Stomach (tissue), 9 donors: ENCODE data around the gene CACNA2D3. TPM values are rescaled to one million over a fixed set of nuclear protein-coding genes. Genes with fewer than 3 reads are reported as not detected.

Source experiments
- DNase-seq, 2 donors: peaks; one replicate each; pipeline versions ENCODE4 v3.0.0 to v3.0.0-alpha.2; 2013 to 2019
- H3K27ac ChIP-seq, 5 donors: fragments of 200-600 bp in 4 of 5; sonication (generic) in 4 of 5; one replicate each; pipeline ENCODE4 v1.5.1; 2013 to 2019; ENCODE audit warnings: mild to moderate bottlenecking in 1 of 5, moderate library complexity in 1 of 5
- H3K27me3 ChIP-seq, 3 donors: fragments of 200-600 bp; sonication (generic); one replicate each; pipeline ENCODE4 v1.5.1; 2017 to 2019; ENCODE audit warnings: mixed run types in 1 of 3
- H3K36me3 ChIP-seq, 4 donors: fragments of 200-600 bp; sonication (generic); 1 replicate in 3 of 4; 2 replicates in 1 of 4; pipeline ENCODE4 v1.5.1; 2016 to 2019
- H3K4me1 ChIP-seq, 4 donors: fragments of 200-600 bp; sonication (generic); one replicate each; pipeline ENCODE4 v1.5.1; 2016 to 2019
- H3K4me3 ChIP-seq, 4 donors: fragments of 200-600 bp; sonication (generic) in 3 of 4; one replicate each; pipeline ENCODE4 v1.5.1; 2016 to 2019; ENCODE audit warnings: mild to moderate bottlenecking in 1 of 4
- H3K9me3 ChIP-seq, 4 donors: fragments of 200-600 bp; sonication (generic); one replicate each; pipeline ENCODE4 v1.5.1; 2016 to 2019
- EP300 ChIP-seq: sonication (generic); formaldehyde crosslinking; IDR thresholded peaks from one replicate; pipeline ENCODE4 v1.6.1; 2017; ENCODE audit warnings: antibody characterized with exemption
- POLR2A ChIP-seq, 4 donors: fragments of 450-650 bp; IDR thresholded peaks; one replicate each; pipeline ENCODE4 v1.6.1; 2016; ENCODE audit warnings: antibody characterized with exemption in 4 of 4, control low read depth in 2 of 4, mild to moderate bottlenecking in 1 of 4, moderate library complexity in 1 of 4
- POLR2AphosphoS5 ChIP-seq, 3 donors: sonication (generic); formaldehyde crosslinking; IDR thresholded peaks; one replicate each; pipeline ENCODE4 v1.6.1; 2016; ENCODE audit warnings: antibody characterized with exemption in 3 of 3
- WGBS, 5 donors: extraction: QIAGEN DNeasy Blood & Tissue Kit in 3 of 5; methylation state at CpG; one replicate each; pipeline versions ENCODE4 v1.1.5 to v1.1.7; 2013 to 2018; 5-methylcytosine and 5-hydroxymethylcytosine counted together
- intact Hi-C: fragments of 100-400 bp; cut with DNase I; formaldehyde crosslinking; loops from one replicate; pipeline ENCODE4 v1.15.1; 2023; ENCODE audit warnings: low total_unique reads
- polyA plus RNA-seq, 3 donors: library from polyadenylated mRNA; stranded (reverse); fragments of 200-250 nt; gene quantifications; one replicate each; pipeline ENCODE4 v1.2.3, GENCODE V29; 2013
- total RNA-seq, 5 donors: library from RNA; depleted of rRNA; stranded (reverse); fragments of >200 nt; gene quantifications; one replicate each; pipeline versions ENCODE4 v1.1.0 to v1.2.3, GENCODE V29; 2014 to 2016
- TF ChIP-seq, protein P1 (sequence below), 7 experiments: fragments of 450-650 bp in 4 of 7; fragments of 200-600 bp in 3 of 7; sonication (generic) in 3 of 7; IDR thresholded peaks; one replicate each; pipeline ENCODE4 v1.5.1; 2016 to 2019; ENCODE audit warnings: antibody characterized with exemption in 7 of 7, control low read depth in 2 of 7, mild to moderate bottlenecking in 1 of 7
- donor health status: healthy with polysubstance abuse.
- donor health status: Bipolar disorder and iron deficiency.
- donor health status: healthy.

CACNA2D3 gene
- total and polyA plus RNA-seq, 8 donors = 0.56 to 54.0 (median 2.9) TPM; not detected in 1

DNA sequence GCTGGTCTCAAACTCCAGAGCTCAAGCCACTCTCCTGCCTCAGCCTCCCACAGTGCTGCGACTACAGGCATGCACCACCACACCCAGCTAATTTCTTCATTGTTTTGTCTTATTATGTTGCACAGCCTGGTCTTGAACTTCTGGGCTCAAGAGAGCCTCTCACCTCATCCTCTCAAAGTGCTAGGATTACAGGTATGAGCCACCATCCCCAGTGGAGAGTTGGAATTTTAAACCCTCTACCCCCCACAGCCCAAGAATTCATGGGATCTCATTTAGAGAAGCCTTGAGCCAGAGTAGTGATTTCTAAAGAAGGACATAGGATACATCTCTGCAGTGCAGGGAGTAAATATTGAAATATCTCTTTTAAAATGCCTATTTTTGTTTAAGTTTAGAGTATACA lies 221.1 kb downstream of the CACNA2D3 start:
- Histone ChIP-seq H3K36me3 (no peaks in the 10 kb centered on the region), H3K4me1 (no peaks in the 10 kb centered on the region), H3K9me3 (no peaks in the 10 kb centered on the region), H3K27ac (no peak overlapping the region), H3K27me3 (peaks cover 0 to 7% (median 0%) of the 10 kb centered on the region in 3 donors), H3K4me3 (no peak overlapping the region)
- intact Hi-C loops = no loop called here
- DNase-seq = no peak
- WGBS, 5 donors = 84 to 100% (median 98%) methylated on average over 1 of the region's 1 CpG
- TF ChIP-seq EP300 (no peak), POLR2AphosphoS5 (IDR thresholded peaks at IDR 0.05) (no peak), POLR2A (IDR thresholded peaks at IDR 0.05) (no peak)
- TF ChIP-seq, protein P1, sequence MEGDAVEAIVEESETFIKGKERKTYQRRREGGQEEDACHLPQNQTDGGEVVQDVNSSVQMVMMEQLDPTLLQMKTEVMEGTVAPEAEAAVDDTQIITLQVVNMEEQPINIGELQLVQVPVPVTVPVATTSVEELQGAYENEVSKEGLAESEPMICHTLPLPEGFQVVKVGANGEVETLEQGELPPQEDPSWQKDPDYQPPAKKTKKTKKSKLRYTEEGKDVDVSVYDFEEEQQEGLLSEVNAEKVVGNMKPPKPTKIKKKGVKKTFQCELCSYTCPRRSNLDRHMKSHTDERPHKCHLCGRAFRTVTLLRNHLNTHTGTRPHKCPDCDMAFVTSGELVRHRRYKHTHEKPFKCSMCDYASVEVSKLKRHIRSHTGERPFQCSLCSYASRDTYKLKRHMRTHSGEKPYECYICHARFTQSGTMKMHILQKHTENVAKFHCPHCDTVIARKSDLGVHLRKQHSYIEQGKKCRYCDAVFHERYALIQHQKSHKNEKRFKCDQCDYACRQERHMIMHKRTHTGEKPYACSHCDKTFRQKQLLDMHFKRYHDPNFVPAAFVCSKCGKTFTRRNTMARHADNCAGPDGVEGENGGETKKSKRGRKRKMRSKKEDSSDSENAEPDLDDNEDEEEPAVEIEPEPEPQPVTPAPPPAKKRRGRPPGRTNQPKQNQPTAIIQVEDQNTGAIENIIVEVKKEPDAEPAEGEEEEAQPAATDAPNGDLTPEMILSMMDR (IDR thresholded peaks at IDR 0.05) = no peak

DNA sequence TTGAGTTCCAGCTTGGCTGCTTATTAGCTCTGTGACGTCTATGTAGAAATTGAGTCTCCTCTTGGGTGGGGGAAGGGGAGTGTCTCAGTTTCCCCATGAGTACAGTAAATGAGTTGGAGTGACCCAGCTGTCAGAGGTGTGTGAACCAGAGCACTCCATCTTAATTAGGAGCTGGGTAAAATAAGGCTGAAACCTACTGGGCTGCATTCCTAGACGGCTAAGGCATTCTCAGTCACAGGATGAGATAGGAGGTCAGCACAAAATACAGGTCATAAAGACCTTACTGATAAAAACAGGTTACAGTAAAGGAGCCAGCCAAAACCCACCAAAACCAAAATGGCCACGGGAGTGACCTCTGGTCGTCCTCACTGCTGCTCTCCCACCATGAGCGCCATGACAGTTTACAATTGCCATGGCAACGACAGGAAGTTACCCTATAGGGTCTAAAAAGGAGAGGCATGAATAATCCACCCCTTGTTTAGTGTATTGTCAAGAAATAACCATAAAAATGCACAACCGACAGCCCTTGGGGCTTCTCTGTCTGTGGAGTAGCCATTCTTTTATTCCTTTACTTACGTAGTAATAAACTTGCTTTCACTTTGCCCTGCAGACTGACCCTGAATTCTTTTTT lies 222.4 kb downstream of the CACNA2D3 start:
- Histone ChIP-seq H3K36me3 (no peaks in the 10 kb centered on the region), H3K27ac (no peak overlapping the region), H3K4me1 (peaks cover 0 to 4% (median 0%) of the 10 kb centered on the region in 4 donors), H3K27me3 (peaks cover 0 to 7% (median 0%) of the 10 kb centered on the region in 3 donors), H3K4me3 (no peak overlapping the region), H3K9me3 (no peaks in the 10 kb centered on the region)
- no peak for DNase-seq
- TF ChIP-seq POLR2AphosphoS5 (IDR thresholded peaks at IDR 0.05) (no peak), POLR2A (IDR thresholded peaks at IDR 0.05) (no peak), EP300 (no peak)
- TF ChIP-seq, protein P1 (IDR thresholded peaks at IDR 0.05) = no peak
- intact Hi-C loops = no loop called here
- WGBS, 5 donors = 63 to 85% (median 73%) methylated on average over 8 of the region's 8 CpGs

DNA sequence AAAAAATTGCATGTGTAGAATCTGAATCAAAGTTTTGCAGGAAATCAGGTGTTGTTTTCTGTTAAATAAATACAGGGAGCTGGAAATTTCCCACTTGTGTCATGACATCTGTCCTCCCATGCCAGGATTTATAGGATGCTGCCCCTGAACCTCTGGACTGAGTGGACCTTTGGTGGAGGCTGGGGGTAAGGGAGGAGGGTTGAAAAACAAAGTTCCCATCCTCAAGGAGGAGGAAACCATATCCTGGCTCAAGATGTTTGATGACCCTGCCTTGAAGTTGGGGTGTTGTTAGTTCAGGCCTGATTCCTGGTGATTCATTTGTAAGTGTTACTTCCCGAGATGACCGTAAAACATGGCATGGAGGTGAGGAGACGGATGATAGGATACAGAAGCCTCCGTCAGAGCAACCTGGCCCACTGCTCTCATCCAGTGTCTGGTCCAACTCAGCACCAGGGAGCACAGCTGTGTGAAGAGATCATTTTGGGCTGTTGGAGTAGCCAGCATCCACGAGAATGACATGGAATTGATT lies 223.6 kb downstream of the CACNA2D3 start:
- intact Hi-C loops = no loop called here

DNA sequence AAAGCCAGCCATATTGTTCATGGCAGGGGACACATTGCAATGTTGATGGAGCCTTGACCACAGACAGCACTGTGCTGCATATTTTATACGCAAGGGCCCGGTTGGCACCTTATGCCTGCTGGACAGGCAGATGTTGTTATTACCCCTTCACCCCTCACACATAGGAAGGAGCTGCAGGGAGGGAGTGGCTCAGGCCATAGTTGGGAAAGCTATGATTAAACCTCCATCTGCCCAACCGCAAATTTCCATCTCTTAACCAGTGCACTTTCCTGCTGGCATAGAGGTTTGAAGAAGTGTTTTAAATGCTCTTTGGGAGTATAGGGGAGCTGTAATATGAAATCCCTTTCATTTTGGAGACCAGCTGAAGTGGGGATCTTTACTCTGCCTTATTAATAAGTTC lies 224.7 kb downstream of the CACNA2D3 start:
- Histone ChIP-seq H3K9me3 (no peaks in the 10 kb centered on the region), H3K36me3 (no peaks in the 10 kb centered on the region), H3K4me3 (no peak overlapping the region), H3K27me3 (peaks cover 0 to 7% (median 0%) of the 10 kb centered on the region in 3 donors), H3K27ac (no peak overlapping the region), H3K4me1 (peaks cover 0 to 4% (median 0%) of the 10 kb centered on the region in 4 donors)
- TF ChIP-seq EP300 (no peak), POLR2A (IDR thresholded peaks at IDR 0.05) (no peak), POLR2AphosphoS5 (IDR thresholded peaks at IDR 0.05) (no peak)
- TF ChIP-seq, protein P1 (IDR thresholded peaks at IDR 0.05) = no peak
- 88 to 96% (median 93%) methylated on average over 3 of the region's 3 CpGs for WGBS, 5 donors
- intact Hi-C loops = no loop called here
- DNase-seq = no peak

More for the DNA sequence above, 223.6 kb downstream of the CACNA2D3 start:
- Histone ChIP-seq H3K9me3 (no peaks in the 10 kb centered on the region), H3K27me3 (peaks cover 0 to 7% (median 0%) of the 10 kb centered on the region in 3 donors), H3K36me3 (no peaks in the 10 kb centered on the region), H3K4me3 (no peak overlapping the region), H3K4me1 (peaks cover 0 to 4% (median 0%) of the 10 kb centered on the region in 4 donors), H3K27ac (no peak overlapping the region)
- 71 to 88% (median 83%) methylated on average over 5 of the region's 5 CpGs for WGBS, 5 donors
- TF ChIP-seq POLR2AphosphoS5 (IDR thresholded peaks at IDR 0.05) (no peak), POLR2A (IDR thresholded peaks at IDR 0.05) (no peak), EP300 (no peak)
- TF ChIP-seq, protein P1 (IDR thresholded peaks at IDR 0.05) = no peak
- DNase-seq = no peak
